HG02884 (cell line): ENCODE data around the gene CA4.
"Not testable (repeated sequence)": the region's sequence is repeated elsewhere in the genome, so short reads cannot be mapped to it uniquely, and the experiment has no call there.

Source experiments
- ATAC-seq: cut with Tn5 transposase; IDR thresholded peaks from one replicate; pipeline ENCODE4 v1.9.1; 2021; ENCODE audit warnings: mild to moderate bottlenecking, moderate library complexity; ENCODE audit not compliant: unreplicated experiment

CA4 gene

DNA sequence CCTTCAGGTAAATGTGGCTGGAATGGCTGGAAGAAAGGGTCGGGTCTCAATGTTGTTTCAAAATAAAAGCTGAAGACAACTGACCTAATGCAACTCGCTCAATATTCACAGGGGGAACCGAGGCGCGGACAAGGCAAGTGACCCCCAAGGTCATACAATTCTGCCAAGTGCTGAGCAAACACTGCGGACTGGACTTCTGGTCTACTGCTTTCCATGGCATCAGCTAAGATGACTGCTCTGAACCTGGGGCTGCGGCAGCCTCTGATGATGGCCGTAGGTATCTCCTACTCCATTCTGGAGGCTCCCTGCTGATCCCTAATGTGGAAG is 21.9 kb downstream of the CA4 start:
- ATAC-seq = no peak

DNA sequence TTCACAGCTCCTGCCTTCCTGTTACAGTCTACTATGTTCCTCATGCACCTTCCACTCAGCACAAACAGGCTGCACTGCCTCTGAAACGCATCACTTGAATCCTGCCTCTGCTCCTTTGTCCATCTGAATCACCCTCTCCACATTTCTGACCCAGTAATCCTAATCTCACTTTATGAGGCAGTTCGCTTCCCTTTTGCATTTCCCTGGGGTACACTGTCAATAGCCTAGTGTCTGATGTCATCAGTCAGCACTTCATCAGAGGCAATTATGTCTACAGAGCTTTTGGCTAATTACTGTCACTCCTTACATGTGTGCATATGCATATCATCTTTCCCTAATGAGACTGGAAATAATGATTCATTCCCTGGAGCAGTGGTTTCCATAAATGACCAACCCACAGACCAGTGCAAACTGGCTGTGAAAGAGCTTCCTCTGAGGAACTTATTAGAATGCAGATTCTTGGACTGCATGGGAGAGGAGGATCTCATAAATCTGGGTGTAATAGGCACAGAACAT is 23.6 kb downstream of the CA4 start:
- ATAC-seq = no peak

DNA sequence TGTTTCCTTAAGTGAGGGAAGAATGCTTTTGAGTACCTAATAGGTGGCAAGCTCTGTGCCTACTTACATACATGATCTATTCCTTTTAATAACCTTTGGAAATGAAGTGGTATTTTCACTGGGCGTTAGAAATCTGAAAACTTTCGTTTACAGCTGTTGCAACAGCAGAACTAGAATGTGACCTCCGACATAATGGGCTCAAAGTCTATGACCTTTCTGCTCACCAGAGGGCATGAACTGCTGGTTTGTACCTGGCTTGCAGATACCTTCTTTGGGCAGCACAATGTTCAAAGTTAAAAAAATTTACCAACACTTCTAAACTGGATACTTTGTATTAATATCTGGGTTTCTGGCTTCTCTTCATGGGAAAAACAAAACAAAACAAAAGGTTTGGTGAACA is 24.3 kb downstream of the CA4 start:
- ATAC-seq = no peak

DNA sequence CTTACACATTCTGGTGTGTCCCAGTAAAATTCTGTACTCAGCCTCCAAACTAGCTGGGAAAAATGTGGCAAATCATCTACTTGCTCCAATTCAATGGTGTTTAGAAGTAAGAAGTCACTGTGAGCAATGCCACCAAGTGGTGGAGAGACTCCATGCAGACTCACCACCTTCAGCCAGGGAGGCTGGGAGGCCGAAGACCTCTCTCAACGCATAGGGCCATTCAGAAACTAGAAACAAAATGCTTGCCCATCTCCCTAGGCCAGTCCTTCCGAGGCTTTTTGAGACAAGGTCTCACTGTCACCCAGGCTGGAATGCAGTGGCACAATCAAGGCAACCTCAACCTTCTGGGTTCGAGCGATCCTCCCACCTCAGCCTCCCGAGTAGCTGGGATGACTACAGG is 25.0 kb downstream of the CA4 start:
- not testable (repeated sequence) for ATAC-seq

DNA sequence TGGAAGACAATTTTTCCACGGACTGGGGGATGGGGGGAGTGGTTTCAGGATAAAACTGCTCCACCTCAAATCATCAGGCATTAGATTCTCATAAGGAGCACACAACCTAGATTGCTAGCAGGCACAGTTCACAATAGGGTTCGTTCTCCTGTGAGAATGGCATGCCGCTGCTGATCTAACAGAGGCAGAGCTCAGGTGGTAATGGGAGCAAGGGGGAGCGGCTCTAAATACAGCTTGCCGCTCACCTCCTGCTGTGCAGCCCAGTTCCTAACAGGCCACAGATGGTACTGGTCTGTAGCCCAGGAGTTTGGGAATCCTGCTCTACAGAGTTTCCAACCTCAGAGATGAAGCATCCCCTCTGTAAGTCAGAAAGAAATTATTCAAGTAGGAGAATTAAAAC is 27.0 kb downstream of the CA4 start:
- not testable (repeated sequence) for ATAC-seq

DNA sequence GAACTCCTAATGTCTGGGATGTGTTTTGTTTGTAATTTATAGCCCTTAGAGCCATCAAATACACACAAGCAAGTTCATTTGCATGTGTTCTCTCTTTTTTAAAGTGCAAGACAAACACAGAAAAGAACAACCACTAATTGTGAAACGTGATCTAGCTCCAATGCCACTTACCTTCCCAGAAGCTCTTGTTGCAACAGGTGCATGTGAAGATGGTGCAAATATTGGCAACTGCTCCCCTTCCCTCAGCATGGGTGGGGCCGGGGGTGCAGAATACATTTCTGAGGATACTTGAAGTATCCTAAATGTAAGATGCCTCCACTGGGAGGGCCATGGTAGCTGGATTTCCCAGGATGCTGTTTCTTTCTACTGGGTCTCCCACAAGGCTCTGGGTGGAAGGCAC is 28.4 kb downstream of the CA4 start:
- ATAC-seq = not testable (repeated sequence)

DNA sequence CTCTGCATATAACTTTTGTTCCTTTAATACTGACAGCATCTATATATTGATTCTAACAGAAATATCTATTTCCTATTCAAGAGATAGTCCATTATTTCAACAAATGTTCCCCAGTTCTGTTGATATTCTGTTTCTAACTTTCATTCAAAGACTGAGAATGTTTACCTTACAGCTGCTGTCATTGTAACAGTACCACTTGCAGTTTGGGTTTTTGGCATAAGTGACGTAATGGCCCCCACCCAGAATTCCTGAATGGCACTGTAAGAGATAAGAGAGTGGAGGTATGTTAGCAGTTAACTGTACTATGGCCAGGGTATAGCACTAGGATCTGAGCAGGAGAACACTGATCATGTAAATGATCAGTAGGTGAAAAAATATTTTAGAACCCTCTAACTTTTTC is 30.6 kb downstream of the CA4 start:
- not testable (repeated sequence) for ATAC-seq

DNA sequence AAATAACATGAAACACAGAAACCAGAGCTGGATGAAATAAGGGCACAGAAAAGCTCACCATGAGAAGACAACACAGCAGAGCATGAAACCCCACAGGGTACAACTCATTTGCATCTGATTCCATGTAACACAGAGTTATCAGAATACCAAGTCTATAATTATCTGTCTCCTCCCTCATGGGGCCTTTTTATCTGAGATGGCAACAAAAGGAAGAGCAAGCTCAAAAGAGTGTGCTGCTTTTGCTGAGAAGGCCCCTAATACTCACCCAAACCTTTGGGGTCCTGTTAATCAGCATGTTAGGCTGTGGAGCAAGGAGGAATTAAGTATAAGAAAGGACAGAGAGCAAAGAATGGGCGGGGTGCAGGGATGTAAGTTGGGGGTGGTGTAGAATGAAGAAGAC is 36.6 kb downstream of the CA4 start:
- not testable (repeated sequence) for ATAC-seq

DNA sequence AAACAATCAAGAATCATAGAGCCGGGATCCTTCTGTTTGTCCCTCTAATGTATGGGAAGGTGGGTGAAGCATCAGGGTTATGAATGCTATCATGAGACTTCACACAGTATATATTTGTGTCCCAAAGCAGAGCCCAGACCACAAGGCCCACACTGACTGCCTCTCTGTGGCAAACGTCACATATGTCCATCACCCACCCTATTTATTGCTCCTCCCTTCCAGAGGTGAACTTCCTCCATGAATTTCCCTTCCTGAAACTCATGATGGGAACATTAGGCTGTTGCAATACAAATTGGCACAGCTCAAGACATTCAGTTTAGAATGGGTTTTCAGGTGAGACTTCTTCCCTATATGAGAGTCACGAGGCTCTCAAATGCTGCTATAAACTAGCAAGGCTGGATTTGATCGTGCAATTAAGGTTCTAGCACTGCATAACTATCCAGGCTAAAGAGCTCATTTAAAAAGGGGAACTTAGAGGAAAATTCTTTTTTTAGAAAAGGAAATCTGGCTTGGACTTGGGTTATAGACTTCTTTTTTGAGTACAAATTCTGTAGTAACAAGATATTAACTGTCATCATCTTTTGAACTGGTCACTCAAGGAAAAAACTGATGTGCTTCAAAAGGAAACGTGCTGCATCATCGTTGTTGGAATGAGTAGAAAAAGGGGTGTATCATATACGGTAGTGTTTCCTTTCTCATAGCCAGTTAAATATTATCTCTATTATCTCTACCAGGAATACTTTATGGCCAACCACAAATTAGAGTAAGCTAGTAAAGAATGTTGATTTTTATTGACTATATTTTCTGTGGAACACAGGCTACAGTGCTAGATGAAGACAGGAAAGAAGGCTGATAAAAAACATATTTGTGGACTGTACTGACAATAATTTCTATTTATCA is 37.3 kb downstream of the CA4 start:
- not testable (repeated sequence) for ATAC-seq

DNA sequence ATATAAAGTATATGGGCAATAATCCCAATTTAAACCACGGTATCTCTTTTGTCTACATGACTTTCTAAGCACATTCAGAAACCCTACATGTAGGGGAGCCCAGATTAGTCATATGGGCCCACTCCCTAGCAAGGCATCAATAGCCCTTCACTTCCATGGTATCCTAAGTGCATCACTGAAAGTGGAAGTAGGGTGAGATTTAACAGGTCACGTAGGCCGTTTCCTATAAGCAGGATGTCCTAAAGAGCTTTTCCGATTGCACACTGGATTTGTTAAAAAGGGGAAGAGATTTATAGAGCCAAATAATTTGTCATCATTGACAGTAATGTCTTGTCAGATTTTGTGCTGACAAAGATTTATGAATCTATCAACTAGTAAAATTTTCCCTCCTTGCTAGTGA is 39.0 kb downstream of the CA4 start:
- no peak for ATAC-seq

DNA sequence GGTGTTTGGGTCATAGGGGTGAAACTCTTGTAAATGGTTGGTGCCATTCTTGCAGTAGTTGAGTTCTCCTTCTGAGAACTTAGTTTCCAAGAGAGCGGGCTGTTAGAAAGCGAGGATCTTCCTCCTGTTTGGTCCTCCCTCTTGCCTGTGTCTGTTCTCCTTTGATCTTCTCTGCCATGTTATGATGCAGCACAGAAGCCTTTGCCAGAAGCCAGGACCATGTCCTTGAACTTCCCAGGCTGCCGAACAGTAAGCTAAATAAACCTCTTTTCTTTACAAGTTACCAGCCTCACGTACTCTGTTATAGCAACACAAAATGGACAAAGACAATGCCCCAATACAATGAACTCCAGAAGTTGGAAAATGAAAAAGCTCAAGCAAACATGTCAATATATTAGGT is 40.3 kb downstream of the CA4 start:
- ATAC-seq = not testable (repeated sequence)

DNA sequence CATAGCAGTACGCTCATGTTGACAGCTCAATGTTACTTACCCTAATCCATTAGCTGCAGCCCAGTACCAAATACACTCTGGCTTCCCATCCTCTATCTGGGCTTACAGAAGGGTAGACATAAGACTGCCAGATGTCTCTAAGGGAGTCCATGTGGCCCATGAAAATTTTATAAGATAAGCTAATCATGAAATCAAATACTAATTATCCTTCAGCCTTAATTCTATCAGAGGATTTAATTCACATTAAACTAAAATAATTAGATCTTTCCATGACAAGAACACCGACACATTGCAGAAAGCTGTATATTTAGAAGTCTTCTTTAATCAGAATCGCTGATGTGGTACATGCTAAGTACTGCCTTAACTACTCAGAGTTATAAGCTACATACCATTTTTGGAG is 43.3 kb downstream of the CA4 start:
- not testable (repeated sequence) for ATAC-seq

DNA sequence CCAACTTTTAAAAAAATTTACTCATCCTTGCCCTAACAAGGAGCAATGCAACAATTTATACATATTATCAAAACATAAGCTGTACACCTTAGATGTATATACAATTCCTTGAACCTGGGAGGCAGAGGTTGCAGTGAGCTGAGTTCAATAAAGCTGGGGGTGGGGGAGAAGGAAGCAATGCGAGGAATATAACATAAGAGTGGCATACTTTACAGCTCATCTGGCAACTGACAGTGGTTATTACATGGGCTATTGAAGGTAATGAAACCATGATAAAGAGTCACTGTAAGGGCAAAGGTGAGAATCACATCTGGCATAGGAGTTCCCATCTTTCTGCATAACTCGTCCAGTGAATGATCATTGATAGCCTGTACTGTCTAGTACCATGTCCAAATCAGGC is 43.7 kb downstream of the CA4 start:
- no peak for ATAC-seq

DNA sequence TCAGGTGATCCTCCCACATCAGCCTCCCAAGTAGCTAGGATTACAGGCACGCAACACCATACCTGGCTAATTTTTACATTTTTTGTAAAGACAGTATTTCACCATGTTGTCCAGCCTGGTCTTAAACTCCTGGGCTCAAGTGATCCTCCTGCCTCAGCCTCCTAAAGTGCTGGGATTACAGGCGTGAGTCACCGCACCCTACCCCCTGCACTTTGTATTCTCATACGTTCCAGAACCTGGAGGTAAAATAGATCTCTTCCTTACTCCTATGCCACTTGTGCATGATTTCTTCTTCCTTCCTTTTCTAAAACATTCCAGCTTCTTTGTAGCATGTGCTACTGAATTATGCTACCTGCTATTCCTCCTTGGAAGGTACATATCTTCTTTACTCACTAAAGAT is 44.4 kb downstream of the CA4 start:
- ATAC-seq = not testable (repeated sequence)

DNA sequence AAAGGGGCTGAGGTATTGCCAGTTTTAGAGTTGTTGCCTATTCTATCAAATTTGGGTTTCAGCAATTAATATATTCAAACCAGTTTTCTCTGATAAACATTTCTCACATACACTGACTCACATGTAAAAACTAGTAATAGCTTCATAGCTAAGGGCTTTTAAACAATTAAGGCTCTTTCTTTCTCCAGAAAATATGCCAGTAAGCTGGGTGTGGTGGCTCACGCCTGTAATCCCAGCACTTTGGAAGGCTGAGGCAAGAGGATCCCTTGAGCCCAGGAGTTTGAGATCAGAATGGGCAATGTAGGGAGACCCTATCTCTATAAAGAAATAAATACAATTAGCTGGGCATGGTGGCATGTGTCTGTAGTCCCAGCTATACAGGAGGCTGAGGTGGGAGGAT is 48.9 kb downstream of the CA4 start:
- ATAC-seq = not testable (repeated sequence)

DNA sequence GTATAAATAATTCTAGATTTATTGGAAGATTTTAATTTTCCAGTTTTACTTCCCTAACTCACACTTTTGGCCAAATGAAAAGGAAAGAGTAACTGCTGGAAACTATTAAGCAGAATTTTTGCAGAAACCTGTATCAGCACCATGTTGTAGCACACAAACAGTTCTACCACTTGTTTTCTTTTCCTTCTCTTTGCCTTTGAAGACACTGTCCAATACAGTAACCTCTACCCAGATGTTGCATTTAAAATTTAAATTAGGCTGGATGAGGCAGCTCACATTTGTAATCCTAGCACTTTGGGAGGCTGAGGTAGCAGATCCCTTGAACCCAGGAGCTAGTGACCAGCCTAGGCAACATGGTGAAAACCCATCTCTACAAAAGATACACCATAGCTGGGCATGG is 56.0 kb downstream of the CA4 start:
- ATAC-seq = not testable (repeated sequence)

DNA sequence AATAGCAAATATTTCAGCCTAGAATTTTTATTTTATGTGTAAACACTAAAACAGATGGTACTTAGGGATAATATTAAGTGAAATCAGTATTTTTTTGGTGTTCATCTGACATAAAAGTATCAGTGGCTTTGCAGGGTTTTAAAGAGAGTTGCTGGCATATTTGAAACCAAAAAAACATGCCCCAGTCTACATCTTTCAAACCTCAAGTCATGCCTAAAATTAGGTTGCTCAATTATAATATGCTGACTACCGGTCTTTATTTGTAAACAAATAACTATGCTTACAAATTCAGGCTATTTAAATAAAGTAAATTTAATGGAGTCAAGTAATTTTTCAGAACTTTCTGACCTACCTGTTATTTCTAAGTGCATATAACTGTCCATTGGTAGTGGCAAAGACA is 58.5 kb downstream of the CA4 start:
- not testable (repeated sequence) for ATAC-seq
